ENCODE measurements around the gene RAG2.

The RAG2 gene

GRCh38 chr11:36581536-36581935 is 16.5 kb downstream of the RAG2 start:
- H3K27ac ChIP-seq: no peak overlapping the region
- TF ChIP-seq CTCF (conservative IDR thresholded peaks at IDR 0.05) (no peak), ZFX (IDR thresholded peaks at IDR 0.05) (no peak)

- TF ChIP-seq CTCF (conservative IDR thresholded peaks at IDR 0.05) (no peak), ZFX (IDR thresholded peaks at IDR 0.05) (no peak)
- no peak overlapping the region for H3K27ac ChIP-seq
These were observed 19.6 kb downstream of the RAG2 start for GRCh38 chr11:36578458-36578857.

- H3K27ac ChIP-seq: no peak overlapping the region
These were observed 20.2 kb downstream of the RAG2 start for GRCh38 chr11:36577859-36578258.

GRCh38 chr11:36577373-36577772 is 20.7 kb downstream of the RAG2 start:
- TF ChIP-seq ZFX (IDR thresholded peaks at IDR 0.05) (no peak), CTCF (conservative IDR thresholded peaks at IDR 0.05) (no peak)
- no peak overlapping the region for H3K27ac ChIP-seq

More at GRCh38 chr11:36577859-36578258, 20.2 kb downstream of the RAG2 start:
- TF ChIP-seq CTCF (conservative IDR thresholded peaks at IDR 0.05): no peak

- no peak overlapping the region for H3K27ac ChIP-seq
- TF ChIP-seq ZFX (IDR thresholded peaks at IDR 0.05) (no peak), CTCF (conservative IDR thresholded peaks at IDR 0.05) (no peak)
These were observed 23.6 kb downstream of the RAG2 start for GRCh38 chr11:36574486-36574885.

- TF ChIP-seq CTCF (conservative IDR thresholded peaks at IDR 0.05) (no peak), ZFX (IDR thresholded peaks at IDR 0.05) (no peak)
- no peak overlapping the region for H3K27ac ChIP-seq
These were observed 28.9 kb downstream of the RAG2 start for GRCh38 chr11:36569095-36569494.

DNA sequence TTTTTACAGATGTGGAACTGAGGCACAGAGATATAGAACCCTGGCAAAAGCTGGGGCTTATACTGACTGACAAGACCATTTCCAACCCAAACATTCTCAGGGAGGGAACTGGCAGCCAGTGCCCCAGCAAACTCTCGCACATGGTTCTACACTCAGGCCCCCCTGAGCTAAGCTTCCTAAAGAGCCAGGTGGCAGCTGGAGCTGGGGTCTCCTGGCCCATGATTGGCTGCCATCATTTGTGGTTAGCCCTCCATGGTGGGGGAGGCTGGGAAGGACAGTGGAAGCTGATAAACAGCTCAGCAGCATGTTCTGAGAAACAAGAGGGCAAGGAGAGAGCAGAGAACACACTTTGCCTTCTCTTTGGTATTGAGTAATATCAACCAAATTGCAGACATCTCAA is 30.3 kb downstream of the RAG2 start, which contains the start of gene RAG1:
RAG1 (plus strand) TSS at position 314 of the 400 bp plus-strand sequence. CDS start 5,298 bp downstream, outside the sequence.
- TF ChIP-seq ZFX (IDR thresholded peaks at IDR 0.05): no peak
- TF ChIP-seq CTCF (conservative IDR thresholded peaks at IDR 0.05): no peak
- H3K27ac ChIP-seq: no peak within 1 kb of the TSS
